GM21447 (cell line): ENCODE results near the gene OXSR1.

Source experiments
- ATAC-seq: cut with Tn5 transposase; IDR thresholded peaks from one replicate; pipeline ENCODE4 v1.9.1; 2021; ENCODE audit not compliant: unreplicated experiment

OXSR1 gene

DNA sequence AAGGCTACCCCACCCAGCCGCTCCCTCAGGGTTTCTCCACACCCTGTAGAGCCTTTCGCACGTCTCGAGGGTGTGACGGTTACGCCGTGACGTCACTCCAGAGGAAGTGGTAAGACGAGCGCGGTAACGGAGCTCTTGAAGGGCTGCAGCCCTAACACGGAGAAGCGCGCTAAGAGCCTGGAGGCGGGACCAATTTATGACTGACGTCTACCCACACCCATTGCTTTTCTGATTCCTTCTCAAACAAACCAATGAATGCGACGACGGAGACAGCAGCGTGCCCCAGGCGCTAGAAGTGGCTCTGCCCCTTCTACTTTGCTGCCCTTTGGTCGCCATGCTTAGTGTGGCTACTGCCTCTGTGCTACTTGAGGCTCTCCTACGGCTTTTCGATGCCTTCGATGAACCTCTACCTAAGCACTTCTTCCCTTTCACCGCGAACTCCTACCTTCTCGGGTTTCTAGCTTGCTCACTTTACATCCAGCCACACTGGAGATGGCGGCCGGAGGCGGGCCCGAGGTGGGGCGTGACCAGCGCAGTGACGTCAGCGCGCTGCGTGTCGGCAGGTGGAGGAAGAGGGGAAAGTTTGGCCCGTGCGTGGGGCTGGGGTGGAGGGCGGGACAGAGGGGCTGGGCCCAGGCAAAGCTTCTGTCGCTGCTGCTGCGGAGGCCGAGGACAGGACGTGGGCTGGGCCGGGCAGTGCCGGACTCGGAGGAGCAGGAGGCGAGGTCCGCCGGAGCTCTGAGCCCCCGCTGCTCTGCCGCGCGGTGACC is at the start of gene OXSR1:
OXSR1 (plus strand) TSS at position 586 of the 770 bp plus-strand sequence. CDS start 340 bp downstream, outside the sequence.
- ATAC-seq = peak; percentile 92

DNA sequence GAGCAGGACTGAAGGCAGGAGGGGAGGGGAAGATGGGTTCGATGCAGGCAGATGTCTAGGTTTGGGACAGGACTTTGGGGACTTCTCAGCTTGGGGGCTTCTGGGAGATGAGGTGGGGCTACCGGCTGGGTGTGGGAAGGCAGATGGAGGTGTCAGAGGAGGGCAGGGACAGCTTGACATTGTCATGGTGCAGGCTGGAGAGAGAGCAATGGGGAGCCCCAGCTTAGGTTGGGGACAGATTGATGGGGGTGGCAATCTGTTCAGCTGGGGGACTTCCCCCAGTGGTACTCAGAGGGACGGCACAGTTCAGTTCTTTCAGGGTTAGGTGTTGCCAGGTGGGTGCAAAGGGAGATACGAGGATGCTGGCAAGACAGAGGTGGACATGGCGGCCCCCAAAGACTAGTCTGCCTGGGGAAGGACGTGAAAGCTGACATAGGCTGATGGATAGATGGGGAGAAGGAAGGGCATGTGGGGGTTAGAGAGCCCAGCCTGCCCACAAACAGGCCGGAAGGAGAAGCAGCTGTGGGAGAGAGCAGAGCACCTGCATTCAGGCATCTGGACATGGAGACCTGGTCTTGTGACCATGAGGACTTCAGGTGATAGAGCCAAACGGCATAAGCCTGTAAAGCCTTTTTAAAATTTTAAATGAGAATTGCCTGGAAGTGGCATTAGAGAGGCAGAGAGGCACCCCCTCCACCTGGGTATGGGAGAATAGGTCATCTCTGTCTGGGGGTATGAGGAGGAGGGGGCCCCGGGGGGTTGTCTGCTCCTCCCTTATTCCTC is 49.5 kb upstream of the OXSR1 start:
- ATAC-seq = no peak

DNA sequence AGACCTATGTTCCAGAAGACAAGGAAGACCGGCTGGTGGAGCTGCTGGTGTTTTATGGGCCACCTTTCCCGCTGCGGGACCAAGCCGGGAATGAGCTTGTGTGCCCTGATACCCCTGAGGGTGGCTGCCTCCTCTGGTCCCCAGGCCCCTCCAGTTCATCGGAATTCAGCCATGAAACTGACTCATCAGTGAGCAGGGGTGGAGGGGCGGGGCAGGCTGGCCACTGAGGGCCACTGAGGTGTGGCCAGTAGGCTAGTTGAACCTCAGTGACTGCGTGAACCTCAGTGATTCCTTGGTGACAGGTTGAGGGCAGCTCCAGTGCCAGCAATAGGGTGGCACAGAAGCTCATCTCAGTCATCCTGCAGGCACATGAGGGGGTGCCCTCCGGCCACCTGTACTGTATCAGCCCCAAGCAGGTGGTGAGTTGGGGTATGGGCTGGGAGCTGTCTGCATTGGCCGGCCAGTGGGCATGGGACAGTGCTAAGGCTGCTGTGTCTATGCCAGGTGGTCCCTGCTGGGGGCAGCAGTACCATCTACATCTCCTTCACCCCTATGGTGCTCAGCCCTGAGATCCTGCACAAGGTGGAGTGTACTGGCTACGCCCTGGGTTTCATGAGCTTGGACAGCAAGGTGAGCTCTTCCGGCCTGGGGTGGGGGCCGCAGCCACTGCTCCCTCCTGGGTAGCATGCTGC is 48.7 kb upstream of the OXSR1 start:
- no peak for ATAC-seq

DNA sequence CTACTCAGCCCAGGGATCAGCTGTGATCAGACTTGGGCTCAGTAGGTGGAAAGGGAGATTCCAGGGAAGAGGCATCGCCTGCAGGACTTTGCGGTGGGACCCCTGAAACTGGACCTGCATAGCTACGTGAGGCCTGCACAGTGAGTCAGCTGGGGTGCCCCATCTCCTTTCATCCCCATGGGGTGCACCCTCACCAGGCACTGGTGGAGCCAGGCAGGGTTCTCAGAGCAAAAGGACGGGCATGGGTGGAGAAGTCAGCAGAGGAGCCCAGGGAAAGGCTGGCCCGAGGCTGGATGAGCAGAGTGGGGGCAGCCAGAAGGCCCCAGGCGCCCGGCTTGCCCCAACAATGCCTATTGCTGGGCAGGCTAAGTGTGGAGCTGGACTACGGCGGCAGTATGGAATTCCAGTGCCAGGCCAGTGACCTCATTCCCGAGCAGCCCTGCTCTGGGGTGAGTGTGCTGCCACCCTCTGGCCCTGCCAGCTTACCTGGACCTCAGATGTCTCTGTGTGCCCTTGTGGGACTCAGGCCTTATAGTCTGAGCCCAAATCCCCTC is 48.1 kb upstream of the OXSR1 start:
- no peak for ATAC-seq

DNA sequence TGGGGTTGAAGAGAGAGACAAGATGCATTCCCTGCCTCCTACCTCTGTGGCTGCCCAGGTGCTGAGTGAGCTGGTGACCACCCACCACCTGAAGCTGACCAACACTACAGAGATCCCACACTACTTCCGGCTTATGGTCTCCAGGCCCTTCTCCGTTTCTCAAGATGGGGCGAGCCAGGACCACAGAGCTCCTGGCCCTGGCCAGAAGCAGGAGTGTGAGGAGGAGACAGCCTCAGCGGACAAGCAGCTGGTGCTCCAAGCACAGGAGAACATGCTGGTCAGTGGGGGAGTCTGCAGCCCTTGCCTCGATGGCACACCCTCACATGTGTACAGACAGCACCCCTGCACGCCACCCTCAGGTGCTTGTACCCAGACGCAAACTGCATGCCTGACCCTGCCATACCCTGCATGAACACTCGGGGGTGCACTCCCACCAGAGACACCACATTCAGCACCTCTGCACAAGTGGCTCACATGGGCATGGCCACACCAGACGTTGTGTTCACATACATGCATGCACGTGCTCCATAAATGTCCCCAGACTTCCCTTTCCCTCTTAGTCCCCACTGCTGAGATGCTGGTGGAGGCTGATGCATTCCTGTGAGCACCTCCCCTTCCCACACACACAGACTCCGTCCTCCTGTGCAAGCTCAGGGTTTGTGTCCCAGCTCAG is 47.5 kb upstream of the OXSR1 start:
- ATAC-seq = peak; percentile 75

DNA sequence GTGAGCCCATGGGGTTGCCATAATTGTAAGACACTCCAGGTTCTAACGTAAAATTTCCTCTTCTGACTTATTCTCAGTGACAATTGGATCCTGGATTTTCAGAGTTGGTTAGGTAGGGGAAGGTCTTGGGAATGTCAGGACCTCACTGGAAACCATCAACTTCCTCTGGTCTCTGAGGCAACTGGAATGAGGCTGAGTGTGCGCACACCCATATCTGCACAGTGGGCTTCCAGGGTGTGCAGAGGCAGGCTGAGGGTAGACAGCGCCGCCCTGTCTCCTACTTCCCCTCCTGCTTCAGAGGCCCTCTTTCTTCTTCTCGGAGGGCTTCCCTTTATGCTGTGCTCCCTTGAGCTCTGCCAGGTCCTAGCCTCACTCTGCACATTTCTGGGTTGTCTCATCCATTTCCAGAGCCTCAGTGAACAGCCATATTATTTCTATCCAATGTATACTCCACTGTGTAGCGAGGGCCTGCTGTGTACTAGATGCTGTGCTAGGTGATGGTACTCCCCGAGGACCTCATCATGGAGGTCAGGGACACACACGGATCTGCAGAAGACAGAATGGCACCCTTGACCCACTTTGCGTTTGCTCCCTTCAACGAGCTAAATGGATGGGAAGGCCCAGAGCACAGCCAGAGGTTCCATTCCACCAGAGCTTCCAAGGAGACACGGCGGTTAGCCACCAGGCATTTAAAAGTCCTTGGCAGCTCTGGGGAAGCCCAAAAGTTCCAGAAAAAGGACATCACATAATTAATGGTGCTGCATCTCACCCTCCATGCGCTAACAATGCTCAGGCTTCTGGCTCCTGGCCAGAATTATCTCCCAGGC is 46.7 kb upstream of the OXSR1 start:
- ATAC-seq = no peak

DNA sequence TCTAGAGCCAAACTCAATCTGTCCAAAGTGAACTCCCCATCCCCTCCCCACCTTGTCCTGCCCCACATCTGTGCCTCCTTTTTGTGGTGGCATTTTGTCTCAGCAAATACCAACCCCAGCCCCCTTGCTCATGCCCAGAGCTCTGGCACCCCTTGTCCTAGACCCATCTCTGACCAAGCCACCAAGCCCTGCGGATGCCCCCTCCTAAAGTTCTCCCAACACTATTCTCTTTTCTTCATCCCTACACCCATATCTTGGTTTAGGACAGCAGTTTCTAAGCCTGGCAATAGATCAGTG is 46.1 kb upstream of the OXSR1 start:
- ATAC-seq = no peak

DNA sequence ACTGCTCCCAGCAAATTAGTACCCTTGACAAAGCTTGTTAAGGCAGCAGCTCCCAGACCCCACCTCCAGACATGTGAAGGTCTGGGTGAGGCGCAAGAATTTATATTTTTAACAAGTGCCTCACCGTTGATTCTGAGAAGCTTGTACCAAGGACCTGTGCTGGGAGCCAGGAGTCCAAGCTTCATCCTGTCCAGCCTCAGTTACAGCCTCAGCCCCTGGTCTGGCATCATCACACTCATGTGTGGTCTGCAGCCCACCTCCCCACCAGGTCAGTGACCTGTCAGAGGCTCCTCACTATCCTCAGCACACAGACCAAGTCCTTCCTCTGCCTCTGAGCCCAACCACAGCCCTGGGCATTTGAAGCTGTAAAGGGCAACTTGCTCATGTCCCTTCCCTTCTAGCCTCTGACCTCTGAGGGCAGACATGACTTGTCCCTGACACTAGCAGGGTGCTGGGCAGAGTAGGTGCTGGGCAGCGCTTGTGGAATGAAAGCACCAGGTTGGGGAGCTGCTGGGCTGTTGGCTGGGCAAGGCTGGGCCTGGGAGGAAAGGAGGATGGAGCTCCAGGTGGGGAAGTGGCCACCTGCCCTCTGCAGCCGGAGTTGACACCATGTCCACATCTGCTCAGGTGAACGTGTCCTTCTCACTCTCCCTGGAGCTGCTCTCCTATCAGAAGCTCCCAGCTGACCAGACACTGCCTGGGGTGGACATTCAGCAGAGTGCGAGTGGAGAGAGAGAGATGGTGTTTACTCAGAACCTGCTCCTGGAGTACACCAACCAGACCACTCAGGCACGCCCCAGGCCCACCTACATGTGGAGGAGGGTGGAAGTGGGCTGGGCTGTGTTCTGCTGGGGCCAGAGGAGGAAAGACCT is 45.3 kb upstream of the OXSR1 start:
- ATAC-seq = no peak

DNA sequence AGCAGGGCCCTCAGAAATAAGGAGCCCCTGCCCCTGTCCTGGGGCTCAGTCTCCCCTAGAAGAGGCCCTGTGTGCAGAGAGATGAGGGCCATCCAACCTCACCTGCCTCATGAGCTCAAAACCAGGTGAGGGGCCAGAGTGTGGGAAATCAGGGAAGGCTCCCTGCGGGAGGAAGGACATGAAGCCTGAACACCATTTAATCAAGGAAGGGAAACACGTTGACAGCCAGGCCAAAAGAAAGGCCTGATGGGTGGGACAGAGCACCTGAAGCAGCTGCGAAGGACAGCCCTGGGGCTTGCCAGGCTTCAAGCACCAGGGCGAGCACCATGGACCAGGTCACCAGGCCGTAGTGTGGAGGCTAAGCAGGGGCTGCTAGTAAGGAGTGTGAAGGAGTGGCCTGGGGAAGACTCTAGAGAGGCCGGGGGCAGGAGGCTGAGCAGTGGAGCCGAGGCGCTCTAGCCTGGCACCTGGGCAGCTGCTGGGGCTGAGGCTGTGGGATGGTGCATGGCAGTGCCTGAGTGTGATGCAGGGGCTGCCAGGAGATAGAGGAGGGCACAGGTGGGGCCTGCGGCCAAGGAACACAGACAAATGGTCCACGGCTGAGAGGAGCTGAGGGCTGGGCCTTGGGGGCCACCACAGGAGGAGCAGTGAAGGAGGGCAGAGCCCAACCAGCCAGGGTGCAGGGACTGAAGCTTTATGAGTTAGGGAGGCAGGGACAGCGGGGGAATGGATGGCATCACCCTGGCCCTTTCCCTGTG is 44.5 kb upstream of the OXSR1 start:
- no peak for ATAC-seq

DNA sequence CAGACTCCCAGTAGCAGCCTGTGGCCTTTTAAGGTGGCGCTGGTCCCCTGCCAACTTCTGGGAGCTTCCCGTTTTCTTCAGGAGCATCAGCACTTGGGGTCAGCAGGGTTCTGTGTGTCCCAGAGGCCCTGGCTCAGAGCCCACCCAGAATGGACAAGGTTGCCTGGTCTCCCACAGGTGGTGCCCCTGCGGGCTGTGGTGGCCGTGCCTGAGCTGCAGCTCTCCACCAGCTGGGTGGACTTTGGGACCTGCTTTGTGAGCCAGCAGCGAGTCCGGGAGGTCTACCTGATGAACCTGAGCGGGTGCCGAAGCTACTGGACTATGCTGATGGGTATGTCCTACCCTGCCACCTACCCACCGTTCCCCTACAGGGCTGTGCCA is 43.9 kb upstream of the OXSR1 start:
- ATAC-seq = no peak

DNA sequence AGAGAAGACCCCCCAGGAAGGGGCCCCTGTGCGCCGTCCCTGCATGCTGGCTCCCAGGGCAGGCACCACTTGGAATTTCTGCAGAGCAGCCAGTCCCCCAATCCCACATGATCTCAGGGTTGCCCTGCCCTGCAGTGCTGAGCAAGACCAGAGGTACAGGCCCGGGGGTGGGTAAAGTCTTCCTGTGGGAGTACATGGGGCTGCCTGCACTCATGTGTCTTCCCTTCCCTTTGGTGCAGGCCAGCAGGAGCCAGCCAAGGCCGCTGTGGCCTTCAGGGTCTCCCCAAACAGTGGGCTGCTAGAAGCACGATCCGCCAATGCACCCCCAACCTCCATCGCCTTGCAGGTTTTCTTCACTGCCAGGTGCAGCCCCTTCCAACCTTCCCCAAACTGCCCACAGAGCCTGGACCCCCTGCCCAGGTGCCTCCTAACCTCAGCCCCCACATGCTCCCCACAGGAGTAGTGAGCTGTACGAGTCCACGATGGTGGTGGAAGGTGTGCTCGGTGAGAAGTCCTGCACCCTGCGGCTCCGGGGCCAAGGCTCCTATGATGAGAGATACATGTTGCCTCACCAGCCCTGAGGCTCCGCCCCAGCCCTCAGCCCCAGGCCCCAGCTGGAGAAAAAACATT is 43.4 kb upstream of the OXSR1 start:
- ATAC-seq = no peak

DNA sequence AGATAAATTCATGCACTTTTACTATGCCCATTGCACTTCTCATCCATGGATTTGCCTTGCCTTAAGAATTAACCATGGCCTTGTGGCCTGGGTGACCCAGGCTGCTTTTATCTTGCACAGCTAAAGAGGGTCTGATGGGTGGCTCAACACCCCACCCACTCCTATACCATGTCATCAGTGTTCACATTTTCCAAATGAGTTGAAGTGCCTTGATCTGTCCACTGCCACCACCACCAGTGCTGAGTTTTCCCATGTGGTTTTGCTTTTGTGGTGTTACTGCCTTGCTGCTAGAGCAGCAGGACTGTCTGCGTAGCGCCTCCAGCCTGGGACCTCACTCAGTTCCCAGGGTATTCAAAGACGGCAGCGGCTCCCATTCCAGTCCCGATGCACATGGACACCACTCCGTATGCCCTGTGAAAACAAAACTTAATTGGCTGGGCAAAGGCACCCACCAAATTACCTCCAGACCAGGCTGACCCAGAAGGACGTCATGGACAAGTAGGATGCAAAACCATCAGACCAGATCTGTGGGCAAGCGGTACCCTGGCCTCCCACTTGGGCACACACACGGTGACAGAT is 42.5 kb upstream of the OXSR1 start:
- no peak for ATAC-seq

DNA sequence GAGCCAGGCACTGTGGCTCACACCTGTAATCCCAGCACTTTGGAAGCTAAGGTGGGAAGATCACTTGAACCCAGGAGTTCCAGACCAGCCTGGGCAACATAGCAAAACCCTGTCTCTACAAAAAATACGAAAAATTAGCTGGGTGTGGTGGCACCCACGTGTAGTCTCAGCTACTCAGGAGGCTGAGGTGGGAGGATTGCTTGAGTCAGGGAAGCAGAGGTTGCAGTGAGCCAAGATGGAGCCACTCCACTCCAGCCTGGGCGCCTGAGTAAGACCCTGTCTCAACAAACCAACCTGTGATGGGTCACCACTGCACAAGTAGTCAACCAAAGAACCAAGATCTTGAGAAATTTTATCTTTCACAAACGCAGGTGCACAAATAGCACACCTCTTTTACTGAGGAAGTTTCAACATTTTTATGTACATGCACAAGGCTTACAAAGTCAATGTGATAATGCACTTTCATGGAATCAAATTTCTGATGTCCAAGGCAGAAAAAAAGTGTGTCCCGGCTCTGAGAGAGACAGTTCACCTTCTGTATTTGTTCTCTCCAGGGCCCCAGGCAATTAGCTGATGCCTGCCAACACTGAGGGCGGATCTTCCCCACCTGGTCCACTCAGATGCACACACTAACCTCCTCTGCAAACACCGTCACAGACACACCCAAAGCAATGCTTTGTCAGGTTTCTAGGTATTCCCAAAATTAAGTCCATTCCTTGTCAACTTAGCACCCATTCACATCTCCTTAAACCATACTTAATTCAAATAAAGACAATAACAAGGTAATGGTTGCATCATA is 40.8 kb upstream of the OXSR1 start:
- no peak for ATAC-seq

DNA sequence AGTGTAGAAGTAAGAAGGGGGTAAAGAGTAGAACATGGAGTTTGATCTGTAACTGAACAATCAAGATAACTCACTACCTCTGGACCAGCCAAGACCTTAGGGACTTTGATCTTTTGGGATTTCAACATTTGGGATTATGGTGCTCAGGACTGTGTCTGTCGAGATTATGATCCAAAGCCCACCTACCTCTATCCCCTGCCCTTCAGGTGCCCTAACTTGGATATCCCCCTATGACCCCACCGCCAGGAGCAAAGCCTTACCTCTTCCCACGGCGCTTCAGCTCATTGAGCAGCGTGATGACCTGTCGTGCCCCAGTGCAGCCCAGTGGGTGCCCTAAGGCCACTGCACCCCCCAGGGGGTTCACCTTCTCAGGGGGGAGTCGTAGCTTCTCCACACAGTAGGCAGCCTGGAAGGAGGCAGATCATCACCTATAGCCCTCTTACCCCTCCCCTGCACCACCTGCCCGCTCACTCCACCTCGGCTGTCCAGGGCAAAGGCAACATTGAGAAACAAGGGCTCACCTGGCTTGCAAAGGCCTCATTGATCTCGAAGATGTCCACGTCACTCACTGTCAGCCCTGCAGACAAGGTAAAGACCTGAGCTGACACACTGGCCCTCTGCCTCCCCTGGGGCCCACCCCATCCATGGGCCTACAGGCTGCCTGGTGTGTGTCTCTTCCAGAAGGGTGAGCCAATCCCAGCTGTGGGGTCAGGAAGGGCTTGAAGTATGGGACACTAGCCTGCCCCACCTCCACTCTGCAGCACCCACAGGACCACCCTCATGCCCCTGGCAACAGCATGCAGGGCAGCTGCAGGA is 39.8 kb upstream of the OXSR1 start:
- no peak for ATAC-seq

DNA sequence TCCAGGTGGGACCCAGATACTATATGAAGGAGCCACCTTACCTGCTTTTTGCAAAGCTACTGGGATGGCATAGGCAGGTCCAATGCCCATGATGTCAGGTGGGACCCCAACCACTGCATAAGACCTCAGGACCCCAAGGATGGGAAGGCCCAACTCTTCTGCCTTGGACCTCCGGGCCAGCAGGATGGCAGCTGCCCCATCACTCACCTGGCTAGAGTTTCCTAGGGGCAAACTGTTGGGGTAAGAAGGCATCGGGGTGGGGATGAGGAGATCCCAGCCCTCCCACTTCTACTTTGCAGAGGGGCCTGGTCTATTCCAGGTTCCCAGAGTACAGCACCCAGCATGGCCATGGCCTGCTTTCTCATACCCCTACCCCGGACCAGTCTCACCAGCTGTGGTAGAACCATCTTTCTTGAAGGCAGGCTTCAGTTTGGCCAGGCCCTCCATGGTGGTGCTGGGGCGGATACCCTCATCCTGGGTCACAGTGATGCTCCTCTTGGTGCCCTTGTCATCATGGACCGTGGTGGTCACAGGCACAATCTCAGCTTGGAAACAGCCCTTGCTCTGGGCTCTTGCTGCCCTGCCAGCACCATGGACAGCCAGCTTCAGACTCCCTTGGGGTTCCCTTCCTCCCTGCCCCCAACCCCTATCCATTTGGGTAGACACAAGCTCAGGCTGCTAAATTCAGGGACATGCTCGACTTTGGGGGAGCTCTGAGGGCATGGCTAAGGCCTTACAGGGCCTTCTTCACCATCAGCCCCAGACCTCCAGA is 39.0 kb upstream of the OXSR1 start:
- ATAC-seq = no peak
